MCF 10A (cell line): ENCODE results near the gene RXRA. TPM values are rescaled to one million over a fixed set of nuclear protein-coding genes. Genes with fewer than 3 reads are reported as not detected.
"Not testable (repeated sequence)": the region's sequence is repeated elsewhere in the genome, so short reads cannot be mapped to it uniquely, and the experiment has no call there.

ENCODE experiments used
- BruUV-seq: library from RNA; stranded (reverse); fragments of 400-500 nt; replicated peaks from 2 replicates; lab custom pipeline; 2021; lab: Mats Ljungman, UMichigan
- CTCF ChIA-PET: fragments of 300-600 bp; sonication (Branson Sonifier 250); formaldehyde crosslinking; extraction: SDS; loops from one replicate; lab custom pipeline; 2021; ENCODE audit warnings: antibody characterized with exemption, inconsistent platforms; lab: Yijun Ruan, JAX
- POLR2A ChIA-PET: fragments of 300-600, 350-650 bp; sonication (Branson Sonifier 250); formaldehyde crosslinking; extraction: SDS; loops from one replicate; lab custom pipeline; 2020; ENCODE audit warnings: antibody characterized with exemption, inconsistent platforms; lab: Yijun Ruan, JAX
- DNase-seq: peaks from one replicate; pipeline ENCODE4 v3.0.0-alpha.2; 2018; ENCODE audit not compliant: unreplicated experiment
- H3K27ac Mint-ChIP-seq: one replicate; pipeline ENCODE4 v1.8.0; 2022; ENCODE audit warnings: mild to moderate bottlenecking, low read depth, mixed read lengths; ENCODE audit not compliant: unreplicated experiment
- H3K27me3 Mint-ChIP-seq: one replicate; pipeline ENCODE4 v1.8.0; 2022; ENCODE audit warnings: mixed read lengths; ENCODE audit not compliant: insufficient read depth, unreplicated experiment
- H3K36me3 Mint-ChIP-seq: one replicate; pipeline ENCODE4 v1.8.0; 2022; ENCODE audit warnings: mild to moderate bottlenecking, moderate library complexity, mixed read lengths; ENCODE audit not compliant: insufficient read depth, unreplicated experiment
- H3K4me1 Mint-ChIP-seq: one replicate; pipeline ENCODE4 v1.8.0; 2022; ENCODE audit warnings: mixed read lengths; ENCODE audit not compliant: insufficient read depth, unreplicated experiment
- H3K4me3 Mint-ChIP-seq: one replicate; pipeline ENCODE4 v1.8.0; 2022; ENCODE audit warnings: mild to moderate bottlenecking, moderate library complexity, mixed read lengths; ENCODE audit not compliant: unreplicated experiment
- H3K9me3 Mint-ChIP-seq: one replicate; pipeline ENCODE4 v1.8.0; 2022; ENCODE audit warnings: mixed read lengths; ENCODE audit not compliant: unreplicated experiment
- intact Hi-C: fragments of 100-400 bp; cut with micrococcal nuclease; formaldehyde crosslinking; loops from 2 replicates; pipeline ENCODE4 v1.14.1; 2022
- total RNA-seq: library from RNA; stranded (reverse); gene quantifications from 2 replicates; pipeline ENCODE4 v1.2.3, GENCODE V29; 2022
- TF ChIP-seq, protein P1 (sequence below): fragments of 200-600 bp; IDR thresholded peaks from one replicate; pipeline ENCODE4 v1.8.0; 2022; ENCODE audit warnings: antibody characterized with exemption, mild to moderate bottlenecking; ENCODE audit not compliant: unreplicated experiment

The RXRA gene
- total RNA-seq, 1 experiment from 2014 or later, result 65.5 TPM

GRCh38 chr9:134305533-134305932 is 20.7 kb upstream of the RXRA start:
- H3K4me1 Mint-ChIP-seq, result no peaks in the 10 kb centered on the region
- DNase-seq, result no peak
- H3K4me3 Mint-ChIP-seq, result no peak overlapping the region
- H3K27ac Mint-ChIP-seq, result no peak overlapping the region
- TF ChIP-seq, protein P1, sequence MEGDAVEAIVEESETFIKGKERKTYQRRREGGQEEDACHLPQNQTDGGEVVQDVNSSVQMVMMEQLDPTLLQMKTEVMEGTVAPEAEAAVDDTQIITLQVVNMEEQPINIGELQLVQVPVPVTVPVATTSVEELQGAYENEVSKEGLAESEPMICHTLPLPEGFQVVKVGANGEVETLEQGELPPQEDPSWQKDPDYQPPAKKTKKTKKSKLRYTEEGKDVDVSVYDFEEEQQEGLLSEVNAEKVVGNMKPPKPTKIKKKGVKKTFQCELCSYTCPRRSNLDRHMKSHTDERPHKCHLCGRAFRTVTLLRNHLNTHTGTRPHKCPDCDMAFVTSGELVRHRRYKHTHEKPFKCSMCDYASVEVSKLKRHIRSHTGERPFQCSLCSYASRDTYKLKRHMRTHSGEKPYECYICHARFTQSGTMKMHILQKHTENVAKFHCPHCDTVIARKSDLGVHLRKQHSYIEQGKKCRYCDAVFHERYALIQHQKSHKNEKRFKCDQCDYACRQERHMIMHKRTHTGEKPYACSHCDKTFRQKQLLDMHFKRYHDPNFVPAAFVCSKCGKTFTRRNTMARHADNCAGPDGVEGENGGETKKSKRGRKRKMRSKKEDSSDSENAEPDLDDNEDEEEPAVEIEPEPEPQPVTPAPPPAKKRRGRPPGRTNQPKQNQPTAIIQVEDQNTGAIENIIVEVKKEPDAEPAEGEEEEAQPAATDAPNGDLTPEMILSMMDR, result no peak
- CTCF ChIA-PET, result no interaction called here
- H3K9me3 Mint-ChIP-seq, result no peaks in the 10 kb centered on the region
- intact Hi-C loops, result no loop called here
- POLR2A ChIA-PET, result no interaction called here
- peaks cover 11% of the 10 kb centered on the region for H3K27me3 Mint-ChIP-seq
- no peaks in the 10 kb centered on the region for H3K36me3 Mint-ChIP-seq
- BruUV-seq, result no TSS peak

DNA sequence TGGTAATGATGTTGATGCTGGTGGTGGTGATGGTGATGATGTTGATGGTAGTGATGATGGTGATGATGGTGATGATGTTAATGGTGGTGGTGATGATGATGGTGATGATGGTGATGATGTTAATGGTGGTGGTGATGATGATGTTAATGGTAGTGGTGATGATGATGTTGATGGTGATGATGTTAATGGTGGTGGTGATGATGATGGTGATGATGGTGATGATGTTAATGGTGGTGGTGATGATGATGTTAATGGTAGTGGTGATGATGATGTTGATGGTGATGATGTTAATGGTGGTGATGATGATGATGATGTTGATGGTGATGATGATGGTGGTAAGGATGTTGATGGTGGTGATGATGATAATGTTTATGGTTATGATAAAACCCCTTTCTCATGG is 20.2 kb upstream of the RXRA start:
- H3K9me3 Mint-ChIP-seq, H3K36me3 Mint-ChIP-seq, H3K27ac Mint-ChIP-seq, H3K4me3 Mint-ChIP-seq, BruUV-seq, intact Hi-C loops, DNase-seq, POLR2A ChIA-PET, H3K4me1 Mint-ChIP-seq: not testable (repeated sequence)
- H3K27me3 Mint-ChIP-seq, result peaks cover 11% of the 10 kb centered on the region
- CTCF ChIA-PET, result interaction anchor here (0.5 kb wide), 1 partner anchor 137 kb away, joined by 3 read pairs; no protein-coding TSS in a partner anchor

- Mint-ChIP-seq H3K27me3 (peaks cover 11% of the 10 kb centered on the region), H3K9me3 (no peaks in the 10 kb centered on the region), H3K4me1 (no peaks in the 10 kb centered on the region), H3K27ac (no peak overlapping the region), H3K4me3 (no peak overlapping the region), H3K36me3 (no peaks in the 10 kb centered on the region)
- BruUV-seq, result no TSS peak
- ChIA-PET POLR2A (interaction anchor here (0.7 kb wide), 1 partner anchor 154 kb away, joined by 3 read pairs; no protein-coding TSS in a partner anchor), CTCF (interaction anchor here (0.5 to 0.8 kb wide), 2 partner anchors 136 to 513 kb away, joined by 3 to 4 read pairs; no protein-coding TSS in a partner anchor)
- TF ChIP-seq, protein P1, result no peak
- no peak for DNase-seq
- intact Hi-C loops, result no loop called here
Observed at GRCh38 chr9:134306636-134307600, 19.3 kb upstream of the RXRA start.

GRCh38 chr9:134307674-134308638 is 18.3 kb upstream of the RXRA start:
- H3K9me3 Mint-ChIP-seq, result no peaks in the 10 kb centered on the region
- no peak for DNase-seq
- peaks cover 19% of the 10 kb centered on the region for H3K27me3 Mint-ChIP-seq
- ChIA-PET POLR2A (interaction anchor here (0.7 kb wide), 1 partner anchor 153 kb away, joined by 3 read pairs; no protein-coding TSS in a partner anchor), CTCF (interaction anchor here (0.8 kb wide), 1 partner anchor 512 kb away, joined by 4 read pairs; no protein-coding TSS in a partner anchor)
- intact Hi-C loops, result no loop called here
- BruUV-seq, result no TSS peak
- no peak overlapping the region for H3K27ac Mint-ChIP-seq
- no peak overlapping the region for H3K4me3 Mint-ChIP-seq
- TF ChIP-seq, protein P1, result no peak
- H3K36me3 Mint-ChIP-seq, result no peaks in the 10 kb centered on the region
- no peaks in the 10 kb centered on the region for H3K4me1 Mint-ChIP-seq

GRCh38 chr9:134308639-134309220 is 17.5 kb upstream of the RXRA start:
- POLR2A ChIA-PET, H3K36me3 Mint-ChIP-seq, BruUV-seq: not testable (repeated sequence)

More at GRCh38 chr9:134308639-134309220, 17.5 kb upstream of the RXRA start:
- H3K27ac Mint-ChIP-seq, H3K4me3 Mint-ChIP-seq, DNase-seq, H3K4me1 Mint-ChIP-seq, intact Hi-C loops, H3K9me3 Mint-ChIP-seq: not testable (repeated sequence)
- H3K27me3 Mint-ChIP-seq, result peaks cover 24% of the 10 kb centered on the region
- CTCF ChIA-PET, result interaction anchor here (0.7 kb wide), 1 partner anchor 421 kb away, joined by 3 read pairs; no protein-coding TSS in a partner anchor
